H7 (cell line): ENCODE results near the gene ATXN10. TPM values are rescaled to one million over a fixed set of nuclear protein-coding genes. Genes with fewer than 3 reads are reported as not detected.
A peak's percentile ranks its signal among the peaks of the same experiment; 100 is the strongest.

ENCODE experiments used
- DNase-seq: peaks from one replicate; pipeline ENCODE4 v3.0.0; 2012
- H3K27me3 ChIP-seq: 2 replicates; pipeline ENCODE4 v1.6.0; 2011; ENCODE audit warnings: mild to moderate bottlenecking, low read length; ENCODE audit not compliant: control insufficient read depth, insufficient read depth
- H3K36me3 ChIP-seq: replicated peaks from 2 replicates; pipeline ENCODE4 v1.5.1; 2011; ENCODE audit warnings: low read length; ENCODE audit not compliant: control insufficient read depth, insufficient read depth
- H3K4me3 ChIP-seq: 2 replicates; pipeline ENCODE4 v1.5.1; 2011; ENCODE audit warnings: low read depth, mild to moderate bottlenecking, control low read depth, low read length, moderate library complexity; ENCODE audit not compliant: insufficient read depth
- total RNA-seq: library from RNA; depleted of rRNA; stranded (reverse); fragments of >200 nt; shearing (Covaris generic); gene quantifications from 2 replicates; pipeline ENCODE4 v1.2.3, GENCODE V29; 2014; rRNA removed

ATXN10 gene
- total RNA-seq, 1 experiment from 2014 or later: 62.7 TPM

DNA sequence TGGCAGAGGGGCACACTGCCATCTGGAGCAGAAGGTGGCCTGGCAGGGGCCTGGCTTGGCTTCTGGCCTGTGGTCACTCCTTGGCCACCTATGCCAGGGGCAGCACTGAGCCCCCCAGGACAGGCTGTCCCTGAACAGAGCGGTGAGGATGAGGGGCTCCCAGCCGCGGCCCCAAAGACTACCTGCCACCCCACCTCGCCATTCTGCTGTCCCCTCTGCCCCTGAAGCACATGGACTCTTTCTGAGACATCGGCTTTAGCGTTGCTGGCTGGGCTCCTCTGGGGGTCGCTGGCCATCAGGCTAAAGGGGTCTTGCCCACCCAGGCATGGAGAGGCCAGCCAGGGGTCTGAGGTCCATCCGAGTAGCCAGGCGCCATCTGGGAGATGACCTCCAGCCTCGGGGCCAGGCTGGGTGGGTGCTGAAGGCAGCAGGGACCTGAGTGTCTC, 217.5 kb downstream of the ATXN10 start:
- Histone ChIP-seq H3K4me3 (no peak overlapping the region), H3K27me3 (no peaks in the 10 kb centered on the region), H3K36me3 (no peaks in the 10 kb centered on the region)
- no peak for DNase-seq

- DNase-seq: no peak
- no peak overlapping the region for H3K4me3 ChIP-seq
- H3K27me3 ChIP-seq: no peaks in the 10 kb centered on the region
- no peaks in the 10 kb centered on the region for H3K36me3 ChIP-seq
Observed at GRCh38 chr22:45889539-45890350, 218.1 kb downstream of the ATXN10 start.

DNA sequence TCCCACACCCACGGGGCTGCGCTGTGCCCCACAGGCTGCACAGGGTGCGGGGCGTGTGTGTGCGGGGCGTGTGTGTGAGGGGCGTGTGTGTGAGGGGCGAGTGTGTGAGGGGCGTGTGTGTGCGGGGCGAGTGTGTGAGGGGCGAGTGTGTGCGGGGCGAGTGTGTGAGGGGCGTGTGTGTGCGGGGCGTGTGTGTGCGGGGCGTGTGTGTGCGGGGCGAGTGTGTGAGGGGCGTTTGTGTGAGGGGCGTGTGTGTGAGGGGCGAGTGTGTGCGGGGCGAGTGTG, 218.7 kb downstream of the ATXN10 start:
- no peak for DNase-seq
- no peaks in the 10 kb centered on the region for H3K36me3 ChIP-seq
- H3K4me3 ChIP-seq: no peak overlapping the region
- H3K27me3 ChIP-seq: no peaks in the 10 kb centered on the region

GRCh38 chr22:45891021-45891421, 219.4 kb downstream of the ATXN10 start:
- Histone ChIP-seq H3K36me3 (no peaks in the 10 kb centered on the region), H3K27me3 (no peaks in the 10 kb centered on the region), H3K4me3 (no peak overlapping the region)
- peak; percentile 79 for DNase-seq

- DNase-seq: no peak
- Histone ChIP-seq H3K36me3 (no peaks in the 10 kb centered on the region), H3K4me3 (no peak overlapping the region), H3K27me3 (no peaks in the 10 kb centered on the region)
Observed at GRCh38 chr22:45891471-45891995, 219.9 kb downstream of the ATXN10 start.

GRCh38 chr22:45891996-45892621, 220.5 kb downstream of the ATXN10 start:
- Histone ChIP-seq H3K4me3 (no peak overlapping the region), H3K27me3 (no peaks in the 10 kb centered on the region), H3K36me3 (no peaks in the 10 kb centered on the region)
- no peak for DNase-seq

DNA sequence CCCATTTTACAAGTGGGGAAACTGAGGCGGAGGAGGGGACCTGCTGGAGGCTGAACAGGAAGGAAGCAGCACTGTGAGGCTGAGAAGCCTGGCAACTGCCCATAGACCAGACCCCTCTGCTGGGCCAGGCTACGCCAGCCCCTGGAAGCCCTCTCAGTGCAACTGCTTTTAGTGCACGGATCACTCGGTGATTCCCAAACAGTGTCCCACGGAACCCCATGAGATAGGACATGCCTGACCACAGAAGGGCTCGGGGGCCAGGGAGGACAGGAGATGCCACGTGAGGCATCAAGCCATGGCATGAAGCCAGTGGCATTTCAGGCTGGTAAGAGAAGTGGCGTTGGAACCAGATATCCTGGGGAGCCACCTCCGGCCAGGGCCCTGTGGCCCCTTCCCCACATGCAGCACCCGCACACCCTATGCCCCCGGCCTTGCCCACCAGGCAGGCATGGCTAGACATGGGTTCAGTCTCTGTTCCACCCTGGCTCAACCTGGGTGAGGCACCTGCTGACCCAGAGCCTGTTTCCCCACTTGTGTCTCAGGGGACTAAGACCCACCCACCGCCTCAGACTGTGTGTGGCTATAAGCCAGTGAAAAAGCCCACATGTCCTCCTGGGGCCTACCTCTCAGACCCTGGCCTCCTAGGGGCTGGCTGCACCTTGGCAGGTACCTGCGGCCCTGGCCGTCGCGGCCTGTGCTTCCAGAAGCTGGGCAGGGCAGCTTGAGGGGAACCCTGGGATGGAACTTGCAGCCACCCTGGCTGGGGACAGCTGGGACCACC, 221.2 kb downstream of the ATXN10 start:
- Histone ChIP-seq H3K4me3 (no peak overlapping the region), H3K36me3 (no peaks in the 10 kb centered on the region), H3K27me3 (no peaks in the 10 kb centered on the region)
- DNase-seq: no peak

DNA sequence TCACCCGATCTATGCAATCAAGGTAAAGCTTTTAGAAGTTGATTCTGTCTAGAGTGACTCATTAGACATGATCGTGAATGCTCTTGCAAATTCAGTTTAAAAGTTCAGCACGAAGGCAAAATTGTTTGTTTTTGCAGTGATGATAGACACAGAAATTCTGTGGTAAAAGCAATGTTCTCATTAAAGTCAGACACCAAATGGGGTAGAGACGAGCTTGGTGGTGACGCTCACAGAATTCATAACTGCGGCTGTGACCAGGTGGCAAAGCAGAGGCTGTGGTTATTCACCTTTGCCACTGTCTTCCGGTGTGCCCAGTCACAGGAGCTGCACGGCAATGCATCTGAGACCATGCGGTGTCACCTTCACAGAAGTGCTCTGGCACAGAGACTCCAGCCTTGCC, 221.9 kb downstream of the ATXN10 start:
- Histone ChIP-seq H3K4me3 (no peak overlapping the region), H3K36me3 (no peaks in the 10 kb centered on the region), H3K27me3 (no peaks in the 10 kb centered on the region)
- DNase-seq: no peak

Other genes with a start within 250 kb of the ATXN10 start
- gene FBLN1, start 169.0 kb upstream of the ATXN10 start, total RNA-seq: 126 and 132 TPM in 2 replicates